ENCODE results near the gene TRAF3.

Gene TRAF3
- 75.6 reads per million, percentile 77 among the genes with 10 or more reads in this experiment for total RNA-seq

GRCh38 chr14:102776761-102777710, at the start of gene TRAF3:
Gene TRAF3 (plus strand): TSS chr14:102777449. CDS start chr14:102870202, 92,753 bp downstream.
- peak; percentile 83 for DNase-seq

GRCh38 chr14:102728501-102728900, 48.7 kb upstream of the TRAF3 start:
- DNase-seq: no peak

GRCh38 chr14:102729268-102729667, 48.0 kb upstream of the TRAF3 start:
- DNase-seq: no peak

GRCh38 chr14:102729825-102730224, 47.4 kb upstream of the TRAF3 start:
- DNase-seq: no peak

- DNase-seq: no peak
These were observed 46.0 kb upstream of the TRAF3 start for GRCh38 chr14:102731101-102731870.

- DNase-seq: no peak
These were observed 45.1 kb upstream of the TRAF3 start for GRCh38 chr14:102731871-102732800.

- no peak for DNase-seq
These were observed 44.3 kb upstream of the TRAF3 start for GRCh38 chr14:102732924-102733323.

GRCh38 chr14:102733326-102733725, 43.9 kb upstream of the TRAF3 start:
- DNase-seq: no peak

GRCh38 chr14:102734436-102734835, 42.8 kb upstream of the TRAF3 start:
- no peak for DNase-seq

- no peak for DNase-seq
These were observed 40.3 kb upstream of the TRAF3 start for GRCh38 chr14:102736956-102737355.

- DNase-seq: no peak
These were observed 39.6 kb upstream of the TRAF3 start for GRCh38 chr14:102737402-102738372.

- DNase-seq: no peak
These were observed 38.7 kb upstream of the TRAF3 start for GRCh38 chr14:102738373-102739189.

- no peak for DNase-seq
These were observed 38.1 kb upstream of the TRAF3 start for GRCh38 chr14:102739190-102739469.

- DNase-seq: no peak
These were observed 30.4 kb upstream of the TRAF3 start for GRCh38 chr14:102746634-102747438.

GRCh38 chr14:102748806-102749205, 28.4 kb upstream of the TRAF3 start:
- no peak for DNase-seq

GRCh38 chr14:102749393-102750305, 27.6 kb upstream of the TRAF3 start:
- no peak for DNase-seq

GRCh38 chr14:102750376-102750775, 26.9 kb upstream of the TRAF3 start:
- no peak for DNase-seq

GRCh38 chr14:102751088-102751487, 26.2 kb upstream of the TRAF3 start:
- DNase-seq: no peak
